ENCODE data around the gene KCNT2.

The KCNT2 gene

GRCh38 chr1:196295766-196296165, 312.5 kb downstream of the KCNT2 start:
- Histone ChIP-seq H3K9me3 (replicated peaks; ENCODE audit: insufficient read depth, low read length) (no peaks in the 10 kb centered on the region), H3K9me2 (replicated peaks; ENCODE audit: insufficient read depth, low read length) (no peaks in the 10 kb centered on the region)
- no peak for DNase-seq

GRCh38 chr1:196278816-196279215, 329.4 kb downstream of the KCNT2 start:
- no peak for DNase-seq
- Histone ChIP-seq H4K20me1 (ENCODE audit: insufficient read depth, low read length) (no peaks in the 10 kb centered on the region), H3K9me3 (replicated peaks; ENCODE audit: insufficient read depth, low read length) (no peaks in the 10 kb centered on the region), H3K4me3 (ENCODE audit: low read length) (no peak overlapping the region), H2AFZ (ENCODE audit: low read length) (no peak overlapping the region), H3K9ac (ENCODE audit: low read length) (no peak overlapping the region), H3K9me2 (replicated peaks; ENCODE audit: insufficient read depth, low read length) (no peaks in the 10 kb centered on the region), H3K4me2 (ENCODE audit: low read depth, low read length) (no peak overlapping the region), H3K79me2 (ENCODE audit: low read length) (no peaks in the 10 kb centered on the region), H3K36me3 (replicated peaks; ENCODE audit: insufficient read depth, low read length) (no peaks in the 10 kb centered on the region), H3K27me3 (replicated peaks; ENCODE audit: insufficient read depth, low read length) (no peaks in the 10 kb centered on the region), H3K4me1 (ENCODE audit: low read length) (peaks cover 4% of the 10 kb centered on the region; the same call in 1 of the 2 replicates), H3F3A (ENCODE audit: insufficient read depth, low read length) (no peaks in the 10 kb centered on the region), H3K27ac (ENCODE audit: low read length) (no peak overlapping the region)
- TF ChIP-seq EZH2phosphoT487 (IDR thresholded peaks at IDR 0.05; ENCODE audit: low read length) (no peak), CTCF (IDR thresholded peaks at IDR 0.05; ENCODE audit: low read length) (no peak), EZH2 (optimal IDR thresholded peaks at IDR 0.05; ENCODE audit: low read depth, low read length) (no peak)

More at GRCh38 chr1:196295766-196296165, 312.5 kb downstream of the KCNT2 start:
- Histone ChIP-seq H3K9ac (ENCODE audit: low read length) (no peak overlapping the region), H3F3A (ENCODE audit: insufficient read depth, low read length) (no peaks in the 10 kb centered on the region), H3K79me2 (ENCODE audit: low read length) (no peaks in the 10 kb centered on the region), H3K27ac (ENCODE audit: low read length) (no peak overlapping the region), H3K27me3 (replicated peaks; ENCODE audit: insufficient read depth, low read length) (no peaks in the 10 kb centered on the region), H2AFZ (ENCODE audit: low read length) (no peak overlapping the region), H3K4me1 (ENCODE audit: low read length) (no peaks in the 10 kb centered on the region), H3K4me2 (ENCODE audit: low read depth, low read length) (no peak overlapping the region), H4K20me1 (ENCODE audit: insufficient read depth, low read length) (no peaks in the 10 kb centered on the region), H3K4me3 (ENCODE audit: low read length) (no peak overlapping the region), H3K36me3 (replicated peaks; ENCODE audit: insufficient read depth, low read length) (no peaks in the 10 kb centered on the region)
- TF ChIP-seq EZH2 (optimal IDR thresholded peaks at IDR 0.05; ENCODE audit: low read depth, low read length) (no peak), EZH2phosphoT487 (IDR thresholded peaks at IDR 0.05; ENCODE audit: low read length) (no peak), CTCF (IDR thresholded peaks at IDR 0.05; ENCODE audit: low read length) (no peak)

GRCh38 chr1:196277860-196278259, 330.4 kb downstream of the KCNT2 start:
- Histone ChIP-seq H3K4me2 (ENCODE audit: low read depth, low read length) (no peak overlapping the region), H3K4me1 (ENCODE audit: low read length) (no peaks in the 10 kb centered on the region), H3K36me3 (replicated peaks; ENCODE audit: insufficient read depth, low read length) (no peaks in the 10 kb centered on the region), H4K20me1 (ENCODE audit: insufficient read depth, low read length) (no peaks in the 10 kb centered on the region), H2AFZ (ENCODE audit: low read length) (no peak overlapping the region), H3K9ac (ENCODE audit: low read length) (no peak overlapping the region), H3K27ac (ENCODE audit: low read length) (no peak overlapping the region), H3K4me3 (ENCODE audit: low read length) (no peak overlapping the region), H3K9me2 (replicated peaks; ENCODE audit: insufficient read depth, low read length) (no peaks in the 10 kb centered on the region), H3F3A (ENCODE audit: insufficient read depth, low read length) (no peaks in the 10 kb centered on the region), H3K79me2 (ENCODE audit: low read length) (no peaks in the 10 kb centered on the region), H3K9me3 (replicated peaks; ENCODE audit: insufficient read depth, low read length) (no peaks in the 10 kb centered on the region), H3K27me3 (replicated peaks; ENCODE audit: insufficient read depth, low read length) (no peaks in the 10 kb centered on the region)
- TF ChIP-seq EZH2 (optimal IDR thresholded peaks at IDR 0.05; ENCODE audit: low read depth, low read length) = no peak
- TF ChIP-seq CTCF (IDR thresholded peaks at IDR 0.05; ENCODE audit: low read length) = no peak
- TF ChIP-seq EZH2phosphoT487 (IDR thresholded peaks at IDR 0.05; ENCODE audit: low read length) = no peak
- DNase-seq = no peak
